Head of caudate nucleus (tissue), 42 donors: ENCODE data around the gene PRICKLE3.
"Not testable (repeated sequence)": the region's sequence is repeated elsewhere in the genome, so short reads cannot be mapped to it uniquely, and the experiment has no call there.

Source experiments
- DNase-seq, 42 donors: peaks; one replicate each; pipeline versions ENCODE4 v3.0.0 to v3.0.0-alpha.2; 2020 to 2021; ENCODE audit warnings: mixed read lengths in 7 of 42
- intact Hi-C: fragments of 100-400 bp; cut with DNase I; formaldehyde crosslinking; loops from one replicate; pipeline ENCODE4 v1.15.0; 2022

Gene PRICKLE3

GRCh38 chrX:49143154-49143553 is 43.0 kb downstream of the PRICKLE3 start:
- not testable (repeated sequence) for DNase-seq

GRCh38 chrX:49142264-49142663 is 43.9 kb downstream of the PRICKLE3 start:
- intact Hi-C loops, result not testable (repeated sequence)

More at GRCh38 chrX:49143154-49143553, 43.0 kb downstream of the PRICKLE3 start:
- intact Hi-C loops, result not testable (repeated sequence)

GRCh38 chrX:49139713-49140112 is 46.5 kb downstream of the PRICKLE3 start:
- no peak for DNase-seq
- intact Hi-C loops, result no loop called here

More at GRCh38 chrX:49142264-49142663, 43.9 kb downstream of the PRICKLE3 start:
- DNase-seq, result not testable (repeated sequence)

- intact Hi-C loops, result no loop called here
- no peak for DNase-seq
Observed at GRCh38 chrX:49137492-49137891, 48.7 kb downstream of the PRICKLE3 start.

- DNase-seq, result no peak
- intact Hi-C loops, result no loop called here
Observed at GRCh38 chrX:49133759-49134158, 52.4 kb downstream of the PRICKLE3 start.

GRCh38 chrX:49132275-49132674 is 53.9 kb downstream of the PRICKLE3 start:
- intact Hi-C loops, result not testable (repeated sequence)

GRCh38 chrX:49129427-49129826 is 56.7 kb downstream of the PRICKLE3 start:
- intact Hi-C loops, result no loop called here
- no peak for DNase-seq

More at GRCh38 chrX:49132275-49132674, 53.9 kb downstream of the PRICKLE3 start:
- not testable (repeated sequence) for DNase-seq

GRCh38 chrX:49127742-49128258 is 58.4 kb downstream of the PRICKLE3 start:
- intact Hi-C loops, DNase-seq: not testable (repeated sequence)
